WTC11 (cell line): ENCODE data around the gene ANTXRL. TPM values are rescaled to one million over a fixed set of nuclear protein-coding genes. Genes with fewer than 3 reads are reported as not detected.

Experiments used
- ATAC-seq: fragments of 200-7000 bp; cut with Tn5 transposase; 2 replicates; pipeline ENCODE4 v1.10.0; 2021; ENCODE audit warnings: mild to moderate bottlenecking, moderate library complexity
- CTCF ChIA-PET: fragments of 300-600 bp; sonication (Branson Sonifier 250); formaldehyde crosslinking; loops from one replicate; lab custom pipeline; 2021; ENCODE audit warnings: antibody characterized with exemption; lab: Charles Lee
- POLR2A ChIA-PET: fragments of 350-600 bp; sonication (Branson Sonifier 250); formaldehyde crosslinking; loops from one replicate; lab custom pipeline; 2021; ENCODE audit warnings: antibody characterized with exemption; lab: Charles Lee
- DNase-seq: peaks from one replicate; pipeline ENCODE4 v3.0.0; 2021; ENCODE audit warnings: low spot score
- H3K27ac Mint-ChIP-seq: 2 replicates; pipeline ENCODE4 v1.8.0; 2021; ENCODE audit warnings: mixed read lengths
- H3K27me3 Mint-ChIP-seq: 2 replicates; pipeline ENCODE4 v1.8.0; 2021; ENCODE audit warnings: low read depth, mild to moderate bottlenecking, moderate library complexity, mixed read lengths
- H3K36me3 Mint-ChIP-seq: 2 replicates; pipeline ENCODE4 v1.8.0; 2021; ENCODE audit warnings: mixed read lengths
- H3K4me1 Mint-ChIP-seq: 2 replicates; pipeline ENCODE4 v1.8.0; 2022; ENCODE audit warnings: mixed read lengths
- H3K4me3 Mint-ChIP-seq: 2 replicates; pipeline ENCODE4 v1.8.0; 2021; ENCODE audit warnings: mild to moderate bottlenecking, moderate library complexity, mixed read lengths
- H3K9me3 Mint-ChIP-seq: 2 replicates; pipeline ENCODE4 v1.8.0; 2021; ENCODE audit warnings: mixed read lengths
- CREB1 ChIP-seq: sonication (generic); formaldehyde crosslinking; IDR thresholded peaks from 2 replicates; pipeline ENCODE4 v1.8.0; 2023; ENCODE audit warnings: mild to moderate bottlenecking, missing genetic modification reagents
- CREM ChIP-seq: sonication (generic); formaldehyde crosslinking; IDR thresholded peaks from 2 replicates; pipeline ENCODE4 v1.8.1; 2022; ENCODE audit warnings: mild to moderate bottlenecking, missing genetic modification reagents, moderate library complexity
- ESRRA ChIP-seq: sonication (generic); formaldehyde crosslinking; IDR thresholded peaks from 2 replicates; pipeline ENCODE4 v1.8.1; 2022; ENCODE audit warnings: mild to moderate bottlenecking, missing genetic modification reagents, borderline replicate concordance
- ETV6 ChIP-seq: sonication (generic); formaldehyde crosslinking; IDR thresholded peaks from 2 replicates; pipeline ENCODE4 v1.8.1; 2022; ENCODE audit warnings: mild to moderate bottlenecking, missing genetic modification reagents
- GABPB1 ChIP-seq: sonication (generic); formaldehyde crosslinking; IDR thresholded peaks from 2 replicates; pipeline ENCODE4 v1.8.1; 2023; ENCODE audit warnings: mild to moderate bottlenecking, missing genetic modification reagents
- JAZF1 ChIP-seq: fragments of 250-450 bp; sonication (Bioruptor Pico); IDR thresholded peaks from 2 replicates; pipeline ENCODE4 v1.9.0; 2021; ENCODE audit warnings: moderate library complexity, mild to moderate bottlenecking, inconsistent platforms
- JUN ChIP-seq: sonication (generic); formaldehyde crosslinking; IDR thresholded peaks from 2 replicates; pipeline ENCODE4 v1.8.0; 2023; ENCODE audit warnings: mild to moderate bottlenecking, missing genetic modification reagents
- KAT7 ChIP-seq: sonication (generic); formaldehyde crosslinking; IDR thresholded peaks from 2 replicates; pipeline ENCODE4 v1.8.1; 2023; ENCODE audit warnings: missing genetic modification reagents, mild to moderate bottlenecking, borderline replicate concordance
- NFATC4 ChIP-seq: fragments of 250-450 bp; sonication (Bioruptor Pico); IDR thresholded peaks from 2 replicates; pipeline ENCODE4 v1.9.0; 2021; ENCODE audit warnings: mild to moderate bottlenecking
- NFE2L1 ChIP-seq: sonication (generic); formaldehyde crosslinking; IDR thresholded peaks from 2 replicates; pipeline ENCODE4 v1.8.1; 2023; ENCODE audit warnings: missing genetic modification reagents
- NR2C2 ChIP-seq: sonication (generic); formaldehyde crosslinking; IDR thresholded peaks from 2 replicates; pipeline ENCODE4 v1.8.0; 2022; ENCODE audit warnings: mild to moderate bottlenecking, missing genetic modification reagents
- OVOL2 ChIP-seq: fragments of 250-450 bp; sonication (Bioruptor Pico); IDR thresholded peaks from 2 replicates; pipeline ENCODE4 v1.9.0; 2021; ENCODE audit warnings: mild to moderate bottlenecking, borderline replicate concordance
- SMAD4 ChIP-seq: sonication (generic); formaldehyde crosslinking; IDR thresholded peaks from 2 replicates; pipeline ENCODE4 v1.8.0; 2022; ENCODE audit warnings: mild to moderate bottlenecking, missing genetic modification reagents
- SP1 ChIP-seq: sonication (generic); formaldehyde crosslinking; conservative IDR thresholded peaks from 2 replicates; pipeline ENCODE4 v1.8.1; 2022; ENCODE audit warnings: missing genetic modification reagents
- TCF7 ChIP-seq: sonication (generic); formaldehyde crosslinking; IDR thresholded peaks from 2 replicates; pipeline ENCODE4 v1.8.0; 2022; ENCODE audit warnings: mild to moderate bottlenecking, low read depth, missing genetic modification reagents, moderate library complexity
- TP53 ChIP-seq: sonication (generic); formaldehyde crosslinking; IDR thresholded peaks from 2 replicates; pipeline ENCODE4 v1.8.1; 2023; ENCODE audit warnings: mild to moderate bottlenecking, missing genetic modification reagents
- ZNF138 ChIP-seq: sonication (generic); formaldehyde crosslinking; conservative IDR thresholded peaks from 2 replicates; pipeline ENCODE4 v1.8.1; 2022; ENCODE audit warnings: mild to moderate bottlenecking, moderate library complexity, missing genetic modification reagents
- ZNF219 ChIP-seq: sonication (generic); formaldehyde crosslinking; IDR thresholded peaks from 2 replicates; pipeline ENCODE4 v1.8.0; 2023; ENCODE audit warnings: missing genetic modification reagents, mild to moderate bottlenecking, borderline replicate concordance
- ZNF232 ChIP-seq: sonication (generic); formaldehyde crosslinking; IDR thresholded peaks from 2 replicates; pipeline ENCODE4 v1.8.0; 2022; ENCODE audit warnings: mild to moderate bottlenecking, missing genetic modification reagents
- ZNF263 ChIP-seq: sonication (generic); formaldehyde crosslinking; IDR thresholded peaks from 2 replicates; pipeline ENCODE4 v1.8.1; 2022; ENCODE audit warnings: low read depth, mild to moderate bottlenecking, moderate library complexity, missing genetic modification reagents
- ZNF423 ChIP-seq: fragments of 250-450 bp; sonication (Bioruptor Pico); IDR thresholded peaks from 2 replicates; pipeline ENCODE4 v2.1.2; 2022; ENCODE audit warnings: mild to moderate bottlenecking, moderate library complexity
- total RNA-seq: library from RNA; stranded (reverse); gene quantifications from 3 replicates; pipeline ENCODE4 v1.2.3, GENCODE V29; 2021
- TF ChIP-seq, protein P1 (sequence below): fragments of 250-450 bp; sonication (Bioruptor Pico); IDR thresholded peaks from 2 replicates; pipeline ENCODE4 v2.1.2; 2022; ENCODE audit warnings: mild to moderate bottlenecking, moderate library complexity
- TF ChIP-seq, protein P2 (sequence below): sonication (generic); formaldehyde crosslinking; IDR thresholded peaks from 2 replicates; pipeline ENCODE4 v1.8.1; 2022; ENCODE audit warnings: missing genetic modification reagents, borderline replicate concordance
- TF ChIP-seq, protein P3 (sequence below): fragments of 250-450 bp; sonication (Bioruptor Pico); conservative IDR thresholded peaks from 2 replicates; pipeline ENCODE4 v1.9.0; 2021; ENCODE audit warnings: mild to moderate bottlenecking
- TF ChIP-seq, protein P4 (sequence below): sonication (generic); formaldehyde crosslinking; IDR thresholded peaks from 2 replicates; pipeline ENCODE4 v1.8.0; 2022; ENCODE audit warnings: mild to moderate bottlenecking, missing genetic modification reagents
- TF ChIP-seq, protein P5 (sequence below): sonication (generic); formaldehyde crosslinking; IDR thresholded peaks from 2 replicates; pipeline ENCODE4 v1.8.1; 2023; ENCODE audit warnings: mild to moderate bottlenecking, missing genetic modification reagents, moderate library complexity
- TF ChIP-seq, protein P6 (sequence below): sonication (generic); formaldehyde crosslinking; IDR thresholded peaks from 2 replicates; pipeline ENCODE4 v1.8.1; 2022; ENCODE audit warnings: mild to moderate bottlenecking, moderate library complexity, missing genetic modification reagents
- TF ChIP-seq, protein P7 (sequence below): sonication (generic); formaldehyde crosslinking; IDR thresholded peaks from 2 replicates; pipeline ENCODE4 v1.8.0; 2022; ENCODE audit warnings: mild to moderate bottlenecking, missing genetic modification reagents

ANTXRL gene
- total RNA-seq, 1 experiment from 2014 or later, result not detected

DNA sequence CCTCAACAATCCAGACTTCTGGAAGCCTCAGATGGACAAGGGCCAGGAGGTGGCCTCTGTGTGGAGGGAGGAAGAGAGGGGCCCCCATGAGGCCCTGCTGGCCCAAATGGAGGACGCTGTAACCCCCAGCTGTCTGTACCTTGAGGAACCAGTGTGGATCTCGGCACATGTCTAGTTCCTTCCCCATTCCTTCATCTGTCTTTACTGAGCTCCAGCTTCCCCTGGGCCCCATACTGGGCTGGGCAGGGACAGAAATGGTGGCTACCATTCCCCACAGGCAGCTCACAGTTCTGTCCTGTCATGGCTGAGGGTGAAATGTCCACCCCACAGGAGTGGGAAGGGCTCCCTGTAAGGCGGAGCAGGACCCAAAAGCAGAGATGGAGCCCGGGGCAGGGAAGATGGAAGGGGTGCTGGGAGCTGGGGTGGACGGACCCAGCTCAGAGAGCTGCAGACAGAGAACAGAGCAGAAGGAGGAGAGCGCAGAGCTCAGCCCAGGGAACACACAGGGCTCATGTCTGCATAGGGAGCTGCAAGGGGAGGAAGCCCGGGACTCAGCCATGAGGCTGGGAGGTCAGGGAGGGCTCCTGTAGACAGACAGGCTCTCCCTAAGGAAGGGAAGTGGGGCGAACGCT, 22.8 kb downstream of the ANTXRL start:
- Mint-ChIP-seq H3K27ac (no peak overlapping the region), H3K4me1 (0 out of 2 replicates have a peak, but pooled peaks cover 3% of the 10 kb centered on the region), H3K4me3 (no peak overlapping the region)
- no peak for DNase-seq
- TF ChIP-seq TCF7, result no peak
- TF ChIP-seq TP53 (CRISPR knock-in tag), result no peak
- TF ChIP-seq CREB1 (CRISPR knock-in tag), result no peak
- no peak for TF ChIP-seq NFE2L1 (CRISPR knock-in tag)
- TF ChIP-seq ZNF423 (CRISPR knock-in tag), result no peak
- no peak for TF ChIP-seq ZNF232 (CRISPR knock-in tag)
- no peak for TF ChIP-seq NFATC4
- TF ChIP-seq, protein P1, sequence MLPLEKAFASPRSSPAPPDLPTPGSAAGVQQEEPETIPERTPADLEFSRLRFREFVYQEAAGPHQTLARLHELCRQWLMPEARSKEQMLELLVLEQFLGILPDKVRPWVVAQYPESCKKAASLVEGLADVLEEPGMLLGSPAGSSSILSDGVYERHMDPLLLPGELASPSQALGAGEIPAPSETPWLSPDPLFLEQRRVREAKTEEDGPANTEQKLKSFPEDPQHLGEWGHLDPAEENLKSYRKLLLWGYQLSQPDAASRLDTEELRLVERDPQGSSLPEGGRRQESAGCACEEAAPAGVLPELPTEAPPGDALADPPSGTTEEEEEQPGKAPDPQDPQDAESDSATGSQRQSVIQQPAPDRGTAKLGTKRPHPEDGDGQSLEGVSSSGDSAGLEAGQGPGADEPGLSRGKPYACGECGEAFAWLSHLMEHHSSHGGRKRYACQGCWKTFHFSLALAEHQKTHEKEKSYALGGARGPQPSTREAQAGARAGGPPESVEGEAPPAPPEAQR (CRISPR knock-in tag), result no peak
- TF ChIP-seq, protein P2, sequence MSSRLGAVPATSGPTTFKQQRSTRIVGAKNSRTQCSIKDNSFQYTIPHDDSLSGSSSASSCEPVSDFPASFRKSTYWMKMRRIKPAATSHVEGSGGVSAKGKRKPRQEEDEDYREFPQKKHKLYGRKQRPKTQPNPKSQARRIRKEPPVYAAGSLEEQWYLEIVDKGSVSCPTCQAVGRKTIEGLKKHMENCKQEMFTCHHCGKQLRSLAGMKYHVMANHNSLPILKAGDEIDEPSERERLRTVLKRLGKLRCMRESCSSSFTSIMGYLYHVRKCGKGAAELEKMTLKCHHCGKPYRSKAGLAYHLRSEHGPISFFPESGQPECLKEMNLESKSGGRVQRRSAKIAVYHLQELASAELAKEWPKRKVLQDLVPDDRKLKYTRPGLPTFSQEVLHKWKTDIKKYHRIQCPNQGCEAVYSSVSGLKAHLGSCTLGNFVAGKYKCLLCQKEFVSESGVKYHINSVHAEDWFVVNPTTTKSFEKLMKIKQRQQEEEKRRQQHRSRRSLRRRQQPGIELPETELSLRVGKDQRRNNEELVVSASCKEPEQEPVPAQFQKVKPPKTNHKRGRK (CRISPR knock-in tag), result no peak
- no peak for TF ChIP-seq ETV6 (CRISPR knock-in tag)
- TF ChIP-seq SMAD4 (CRISPR knock-in tag), result no peak
- TF ChIP-seq JAZF1 (CRISPR knock-in tag), result no peak
- no peak for TF ChIP-seq CREM (CRISPR knock-in tag)
- no peak for TF ChIP-seq ZNF219
- no peak for TF ChIP-seq JUN (CRISPR knock-in tag)
- TF ChIP-seq, protein P3, sequence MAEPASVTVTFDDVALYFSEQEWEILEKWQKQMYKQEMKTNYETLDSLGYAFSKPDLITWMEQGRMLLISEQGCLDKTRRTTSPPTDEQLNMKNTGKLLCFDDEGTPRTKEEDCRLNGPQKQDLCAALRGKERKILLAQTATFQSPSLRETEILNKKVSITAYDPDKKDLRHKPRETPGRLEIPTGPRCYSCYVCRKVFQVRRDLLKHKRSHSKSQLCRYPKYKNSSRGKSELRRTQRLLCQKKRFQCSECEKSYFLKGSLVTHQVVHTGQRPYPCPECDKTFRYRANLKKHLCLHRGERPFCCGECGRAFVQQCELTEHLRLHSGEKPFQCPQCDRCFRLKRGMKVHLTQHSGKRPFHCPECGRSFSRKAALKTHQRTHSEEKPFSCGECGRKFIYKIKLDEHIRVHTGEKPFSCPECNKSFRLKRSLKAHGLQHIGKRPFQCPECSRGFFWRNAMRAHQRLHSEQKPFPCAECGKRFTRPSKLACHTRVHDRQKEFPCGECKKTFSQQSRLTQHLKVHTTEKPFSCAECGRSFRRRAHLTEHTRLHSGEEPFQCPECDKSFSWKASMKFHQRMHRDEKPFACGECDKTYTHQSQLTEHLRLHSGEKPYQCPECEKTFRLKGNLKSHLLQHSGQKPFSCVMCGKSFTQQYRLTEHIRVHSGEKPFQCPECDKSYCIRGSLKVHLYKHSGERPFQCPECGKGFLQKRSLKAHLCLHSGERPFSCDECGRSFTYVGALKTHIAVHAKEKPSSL (CRISPR knock-in tag), result no peak
- TF ChIP-seq, all 79 proteins: peak for 0
- no peaks in the 10 kb centered on the region for H3K36me3 Mint-ChIP-seq
- H3K27me3 Mint-ChIP-seq, result no peaks in the 10 kb centered on the region
- ChIA-PET POLR2A (no interaction called here), CTCF (interaction anchor here (1.0 kb wide), 1 partner anchor 80 kb away, joined by 3 read pairs; no protein-coding TSS in a partner anchor)
- no peak for ATAC-seq
- H3K9me3 Mint-ChIP-seq, result no peaks in the 10 kb centered on the region

DNA sequence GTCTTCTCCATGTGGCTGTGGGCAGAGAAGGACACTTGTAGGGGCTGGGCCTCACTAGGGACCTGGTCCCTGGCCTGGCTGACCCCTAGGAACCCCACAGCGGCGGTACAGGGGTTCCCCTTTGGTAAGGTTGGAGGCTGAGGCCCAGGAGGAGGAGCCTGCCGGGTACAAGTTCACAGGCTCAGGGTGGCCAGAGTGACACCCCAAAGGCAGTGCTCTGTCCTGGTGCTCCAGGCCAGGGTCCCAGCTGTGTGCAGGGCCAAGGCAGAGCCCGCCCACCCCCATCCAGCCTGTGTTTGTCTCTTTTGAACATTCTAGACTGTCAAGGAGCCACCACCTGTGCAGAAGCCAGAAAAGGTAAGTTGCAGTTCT, 23.3 kb downstream of the ANTXRL start:
- H3K9me3 Mint-ChIP-seq, result no peaks in the 10 kb centered on the region
- no peak overlapping the region for H3K27ac Mint-ChIP-seq
- no peaks in the 10 kb centered on the region for H3K36me3 Mint-ChIP-seq
- H3K4me1 Mint-ChIP-seq, result peaks cover 7% of the 10 kb centered on the region
- ChIA-PET POLR2A (no interaction called here), CTCF (no interaction called here)
- ATAC-seq, result no peak
- H3K27me3 Mint-ChIP-seq, result no peaks in the 10 kb centered on the region
- no peak for DNase-seq
- H3K4me3 Mint-ChIP-seq, result no peak overlapping the region
- TF ChIP-seq, protein P4, sequence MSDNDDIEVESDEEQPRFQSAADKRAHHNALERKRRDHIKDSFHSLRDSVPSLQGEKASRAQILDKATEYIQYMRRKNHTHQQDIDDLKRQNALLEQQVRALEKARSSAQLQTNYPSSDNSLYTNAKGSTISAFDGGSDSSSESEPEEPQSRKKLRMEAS (CRISPR knock-in tag), result no peak
- TF ChIP-seq ZNF263 (CRISPR knock-in tag) (no peak), NR2C2 (no peak), KAT7 (CRISPR knock-in tag) (no peak), SP1 (no peak), GABPB1 (no peak), CREM (CRISPR knock-in tag) (no peak), ZNF138 (CRISPR knock-in tag) (no peak), OVOL2 (CRISPR knock-in tag) (no peak), ESRRA (CRISPR knock-in tag) (no peak)
- TF ChIP-seq, protein P2 (CRISPR knock-in tag), result no peak
- TF ChIP-seq, protein P5, sequence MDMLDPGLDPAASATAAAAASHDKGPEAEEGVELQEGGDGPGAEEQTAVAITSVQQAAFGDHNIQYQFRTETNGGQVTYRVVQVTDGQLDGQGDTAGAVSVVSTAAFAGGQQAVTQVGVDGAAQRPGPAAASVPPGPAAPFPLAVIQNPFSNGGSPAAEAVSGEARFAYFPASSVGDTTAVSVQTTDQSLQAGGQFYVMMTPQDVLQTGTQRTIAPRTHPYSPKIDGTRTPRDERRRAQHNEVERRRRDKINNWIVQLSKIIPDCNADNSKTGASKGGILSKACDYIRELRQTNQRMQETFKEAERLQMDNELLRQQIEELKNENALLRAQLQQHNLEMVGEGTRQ, result no peak
- TF ChIP-seq, protein P6, sequence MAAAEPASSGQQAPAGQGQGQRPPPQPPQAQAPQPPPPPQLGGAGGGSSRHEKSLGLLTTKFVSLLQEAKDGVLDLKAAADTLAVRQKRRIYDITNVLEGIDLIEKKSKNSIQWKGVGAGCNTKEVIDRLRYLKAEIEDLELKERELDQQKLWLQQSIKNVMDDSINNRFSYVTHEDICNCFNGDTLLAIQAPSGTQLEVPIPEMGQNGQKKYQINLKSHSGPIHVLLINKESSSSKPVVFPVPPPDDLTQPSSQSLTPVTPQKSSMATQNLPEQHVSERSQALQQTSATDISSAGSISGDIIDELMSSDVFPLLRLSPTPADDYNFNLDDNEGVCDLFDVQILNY, result no peak
- TF ChIP-seq, protein P7, sequence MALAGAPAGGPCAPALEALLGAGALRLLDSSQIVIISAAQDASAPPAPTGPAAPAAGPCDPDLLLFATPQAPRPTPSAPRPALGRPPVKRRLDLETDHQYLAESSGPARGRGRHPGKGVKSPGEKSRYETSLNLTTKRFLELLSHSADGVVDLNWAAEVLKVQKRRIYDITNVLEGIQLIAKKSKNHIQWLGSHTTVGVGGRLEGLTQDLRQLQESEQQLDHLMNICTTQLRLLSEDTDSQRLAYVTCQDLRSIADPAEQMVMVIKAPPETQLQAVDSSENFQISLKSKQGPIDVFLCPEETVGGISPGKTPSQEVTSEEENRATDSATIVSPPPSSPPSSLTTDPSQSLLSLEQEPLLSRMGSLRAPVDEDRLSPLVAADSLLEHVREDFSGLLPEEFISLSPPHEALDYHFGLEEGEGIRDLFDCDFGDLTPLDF (CRISPR knock-in tag), result no peak
